ENCODE data around the gene PRSS21.
A peak's percentile ranks its signal among the peaks of the same experiment; 100 is the strongest.

Gene PRSS21

DNA sequence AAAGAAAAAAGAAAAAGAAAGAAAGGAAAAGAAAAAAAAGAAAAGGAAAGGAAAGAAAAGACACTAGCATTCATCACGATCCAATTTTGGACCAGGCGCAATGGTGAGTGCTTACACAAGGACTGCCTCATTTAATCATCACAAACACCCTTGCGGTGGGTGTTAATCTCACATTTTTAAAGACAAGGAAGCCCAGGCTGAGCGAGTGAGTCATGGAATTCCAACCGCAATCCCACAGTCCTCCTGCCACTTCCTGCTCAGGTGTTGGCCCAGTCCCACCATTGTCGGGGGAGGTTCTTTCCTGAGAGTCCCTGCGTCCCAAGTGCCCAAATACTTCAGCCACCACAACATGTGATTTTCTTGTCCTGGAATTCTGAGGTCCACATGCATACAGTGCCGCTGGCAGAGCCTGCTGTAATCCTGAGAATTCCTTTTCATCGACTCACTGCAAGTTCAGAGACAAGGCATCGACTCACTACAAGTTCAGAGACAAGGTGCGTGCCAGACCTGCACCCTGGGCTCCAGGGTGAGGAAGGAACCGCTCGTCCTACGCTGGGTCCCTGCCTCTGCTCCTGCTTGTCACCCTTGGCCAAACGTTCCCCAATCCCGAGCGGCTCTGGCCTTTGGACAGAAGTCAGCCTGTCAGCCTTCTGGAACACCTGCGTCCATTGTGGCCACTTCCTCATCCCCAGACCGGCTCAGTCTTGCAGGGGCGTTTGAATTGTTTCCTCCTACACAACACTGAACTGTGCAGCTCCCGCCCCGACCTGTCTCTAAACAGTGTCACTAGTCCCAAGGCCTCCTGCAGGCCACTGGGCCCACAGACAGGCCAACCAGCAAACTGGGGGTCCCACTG, 18.8 kb downstream of the PRSS21 start:
- TF ChIP-seq, protein P1, sequence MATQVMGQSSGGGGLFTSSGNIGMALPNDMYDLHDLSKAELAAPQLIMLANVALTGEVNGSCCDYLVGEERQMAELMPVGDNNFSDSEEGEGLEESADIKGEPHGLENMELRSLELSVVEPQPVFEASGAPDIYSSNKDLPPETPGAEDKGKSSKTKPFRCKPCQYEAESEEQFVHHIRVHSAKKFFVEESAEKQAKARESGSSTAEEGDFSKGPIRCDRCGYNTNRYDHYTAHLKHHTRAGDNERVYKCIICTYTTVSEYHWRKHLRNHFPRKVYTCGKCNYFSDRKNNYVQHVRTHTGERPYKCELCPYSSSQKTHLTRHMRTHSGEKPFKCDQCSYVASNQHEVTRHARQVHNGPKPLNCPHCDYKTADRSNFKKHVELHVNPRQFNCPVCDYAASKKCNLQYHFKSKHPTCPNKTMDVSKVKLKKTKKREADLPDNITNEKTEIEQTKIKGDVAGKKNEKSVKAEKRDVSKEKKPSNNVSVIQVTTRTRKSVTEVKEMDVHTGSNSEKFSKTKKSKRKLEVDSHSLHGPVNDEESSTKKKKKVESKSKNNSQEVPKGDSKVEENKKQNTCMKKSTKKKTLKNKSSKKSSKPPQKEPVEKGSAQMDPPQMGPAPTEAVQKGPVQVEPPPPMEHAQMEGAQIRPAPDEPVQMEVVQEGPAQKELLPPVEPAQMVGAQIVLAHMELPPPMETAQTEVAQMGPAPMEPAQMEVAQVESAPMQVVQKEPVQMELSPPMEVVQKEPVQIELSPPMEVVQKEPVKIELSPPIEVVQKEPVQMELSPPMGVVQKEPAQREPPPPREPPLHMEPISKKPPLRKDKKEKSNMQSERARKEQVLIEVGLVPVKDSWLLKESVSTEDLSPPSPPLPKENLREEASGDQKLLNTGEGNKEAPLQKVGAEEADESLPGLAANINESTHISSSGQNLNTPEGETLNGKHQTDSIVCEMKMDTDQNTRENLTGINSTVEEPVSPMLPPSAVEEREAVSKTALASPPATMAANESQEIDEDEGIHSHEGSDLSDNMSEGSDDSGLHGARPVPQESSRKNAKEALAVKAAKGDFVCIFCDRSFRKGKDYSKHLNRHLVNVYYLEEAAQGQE (IDR thresholded peaks at IDR 0.05; ENCODE audit: insufficient replicate concordance, low read depth) = no peak
- TF ChIP-seq SPI1 (IDR thresholded peaks at IDR 0.05; ENCODE audit: borderline replicate concordance, low read depth) = peak; percentile 79
- no peak overlapping the region for H3K27ac ChIP-seq (replicated peaks)
- H3K4me3 ChIP-seq (replicated peaks; ENCODE audit: insufficient read depth, low read length) = no peak overlapping the region
- no peaks in the 10 kb centered on the region for H3K27me3 ChIP-seq (ENCODE audit: insufficient read depth, poor library complexity, severe bottlenecking)
- peak in 1 of 2 experiments; percentile 50 for DNase-seq (ENCODE audit: low read depth in 1 of 2, low spot score in 1 of 2)

DNA sequence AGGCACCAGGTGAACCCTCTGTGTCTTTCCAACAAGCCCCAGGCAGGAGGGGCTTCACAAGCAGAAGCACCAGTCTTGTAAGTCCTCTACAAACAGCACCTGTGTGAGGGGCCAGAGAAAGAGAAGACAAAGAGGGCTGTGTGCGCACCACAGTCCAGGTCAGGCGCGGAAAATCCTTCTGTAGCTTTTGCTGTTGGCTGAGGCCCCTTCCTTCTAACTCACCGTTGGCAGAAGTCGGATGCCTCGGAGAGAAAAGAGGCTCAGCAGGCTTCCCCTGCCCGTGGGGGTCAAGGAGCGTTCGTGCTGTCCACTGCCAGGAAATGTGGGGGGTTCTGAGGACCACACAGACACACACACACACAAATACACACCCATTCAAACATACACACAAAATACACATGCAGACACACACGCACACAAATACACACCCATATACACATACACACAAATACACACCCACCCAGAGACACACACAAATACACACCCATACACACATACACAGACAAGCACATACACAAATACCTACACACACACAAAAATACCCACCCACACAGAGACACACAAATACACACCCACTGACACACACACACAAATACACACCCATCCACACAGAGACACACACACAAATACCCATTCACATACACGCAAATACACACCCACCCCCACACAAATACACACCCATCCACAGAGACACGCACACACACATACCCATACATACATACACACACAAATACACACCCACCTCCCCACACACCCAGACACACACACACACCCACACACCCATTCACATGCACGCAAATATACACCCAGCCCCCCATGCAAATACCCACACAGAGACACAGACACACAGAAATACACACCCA, 19.8 kb downstream of the PRSS21 start:
- Histone ChIP-seq H3K4me3 (replicated peaks; ENCODE audit: insufficient read depth, low read length) (no peak overlapping the region), H3K27me3 (ENCODE audit: insufficient read depth, poor library complexity, severe bottlenecking) (no peaks in the 10 kb centered on the region)

DNA sequence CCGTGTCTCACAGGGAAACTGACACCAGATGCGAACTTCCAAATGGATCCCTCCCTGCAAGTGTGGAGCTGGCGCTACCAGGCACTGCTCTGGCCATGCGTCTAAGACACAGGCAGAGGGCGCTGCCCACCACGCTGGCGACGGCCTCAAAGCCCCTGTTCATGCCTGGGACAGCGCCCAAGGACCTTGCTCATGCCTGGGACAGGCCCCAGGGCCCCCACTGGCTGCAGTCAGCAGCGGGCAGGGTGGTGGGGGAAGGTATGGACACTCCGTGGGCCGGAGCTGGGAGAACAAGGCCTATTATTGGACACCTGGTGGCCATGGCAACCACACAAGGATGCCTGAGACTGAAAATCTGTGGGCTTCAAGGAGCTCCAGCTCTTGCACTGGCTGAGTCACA, 21.9 kb downstream of the PRSS21 start:
- TF ChIP-seq GABPA (IDR thresholded peaks at IDR 0.05; ENCODE audit: low read depth) = no peak
- no peak for TF ChIP-seq POLR2AphosphoS5 (IDR thresholded peaks at IDR 0.05; ENCODE audit: low read depth)
- no peak for TF ChIP-seq SPI1 (IDR thresholded peaks at IDR 0.05; ENCODE audit: borderline replicate concordance, low read depth)
- TF ChIP-seq, protein P2, sequence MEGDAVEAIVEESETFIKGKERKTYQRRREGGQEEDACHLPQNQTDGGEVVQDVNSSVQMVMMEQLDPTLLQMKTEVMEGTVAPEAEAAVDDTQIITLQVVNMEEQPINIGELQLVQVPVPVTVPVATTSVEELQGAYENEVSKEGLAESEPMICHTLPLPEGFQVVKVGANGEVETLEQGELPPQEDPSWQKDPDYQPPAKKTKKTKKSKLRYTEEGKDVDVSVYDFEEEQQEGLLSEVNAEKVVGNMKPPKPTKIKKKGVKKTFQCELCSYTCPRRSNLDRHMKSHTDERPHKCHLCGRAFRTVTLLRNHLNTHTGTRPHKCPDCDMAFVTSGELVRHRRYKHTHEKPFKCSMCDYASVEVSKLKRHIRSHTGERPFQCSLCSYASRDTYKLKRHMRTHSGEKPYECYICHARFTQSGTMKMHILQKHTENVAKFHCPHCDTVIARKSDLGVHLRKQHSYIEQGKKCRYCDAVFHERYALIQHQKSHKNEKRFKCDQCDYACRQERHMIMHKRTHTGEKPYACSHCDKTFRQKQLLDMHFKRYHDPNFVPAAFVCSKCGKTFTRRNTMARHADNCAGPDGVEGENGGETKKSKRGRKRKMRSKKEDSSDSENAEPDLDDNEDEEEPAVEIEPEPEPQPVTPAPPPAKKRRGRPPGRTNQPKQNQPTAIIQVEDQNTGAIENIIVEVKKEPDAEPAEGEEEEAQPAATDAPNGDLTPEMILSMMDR (IDR thresholded peaks at IDR 0.05; ENCODE audit: insufficient read depth, low read length) = peak; percentile 88
- no peak overlapping the region for H3K4me3 ChIP-seq (replicated peaks; ENCODE audit: insufficient read depth, low read length)
- no peak overlapping the region for H3K27ac ChIP-seq (replicated peaks)
- no peaks in the 10 kb centered on the region for H3K27me3 ChIP-seq (ENCODE audit: insufficient read depth, poor library complexity, severe bottlenecking)
- DNase-seq (ENCODE audit: low read depth in 1 of 2, low spot score in 1 of 2) = peak; percentile 51 to 68

More for the DNA sequence above, 19.8 kb downstream of the PRSS21 start:
- no peak overlapping the region for H3K27ac ChIP-seq (replicated peaks)
- TF ChIP-seq, protein P1 (IDR thresholded peaks at IDR 0.05; ENCODE audit: insufficient replicate concordance, low read depth) = no peak
- TF ChIP-seq GABPA (IDR thresholded peaks at IDR 0.05; ENCODE audit: low read depth) (no peak), POLR2AphosphoS5 (IDR thresholded peaks at IDR 0.05; ENCODE audit: low read depth) (no peak), SPI1 (IDR thresholded peaks at IDR 0.05; ENCODE audit: borderline replicate concordance, low read depth) (no peak)
- TF ChIP-seq, protein P2 (IDR thresholded peaks at IDR 0.05; ENCODE audit: insufficient read depth, low read length) = no peak
- DNase-seq (ENCODE audit: low read depth in 1 of 2, low spot score in 1 of 2) = no peak
